GM12865 (cell line): Measurements from ENCODE around the gene TK1.

ENCODE experiments used
- DNase-seq: peaks from one replicate; pipeline ENCODE4 v3.0.0; 2010; ENCODE audit warnings: low read depth
- H3K4me3 ChIP-seq: 2 replicates; pipeline ENCODE4 v1.5.1; 2011; ENCODE audit warnings: mild to moderate bottlenecking, low read depth, low read length, control low read depth
- CTCF ChIP-seq: IDR thresholded peaks from 2 replicates; pipeline ENCODE4 v1.5.1; 2011; ENCODE audit warnings: low read length, control low read depth, low read depth, inconsistent platforms; ENCODE audit not compliant: insufficient read depth; ENCODE audit errors: missing control alignments

TK1 gene

GRCh38 chr17:78137392-78138203, 49.3 kb downstream of the TK1 start:
- peak; percentile 68 for DNase-seq
- peak; percentile 75 for TF ChIP-seq CTCF
- no peak overlapping the region for H3K4me3 ChIP-seq

- TF ChIP-seq CTCF: no peak
- DNase-seq: no peak
- H3K4me3 ChIP-seq: no peak overlapping the region
Measured at GRCh38 chr17:78135858-78136500, 50.9 kb downstream of the TK1 start.

GRCh38 chr17:78134899-78135385, 51.9 kb downstream of the TK1 start:
- no peak for TF ChIP-seq CTCF
- no peak overlapping the region for H3K4me3 ChIP-seq

GRCh38 chr17:78133971-78134898, 52.6 kb downstream of the TK1 start:
- peak overlapping the region; percentile 87 for H3K4me3 ChIP-seq
- DNase-seq: peak; percentile 90
- peak; percentile 78 for TF ChIP-seq CTCF

More at GRCh38 chr17:78134899-78135385, 51.9 kb downstream of the TK1 start:
- no peak for DNase-seq

- no peak for TF ChIP-seq CTCF
- H3K4me3 ChIP-seq: peak overlapping the region; percentile 87
- no peak for DNase-seq
Measured at GRCh38 chr17:78133179-78133951, 53.5 kb downstream of the TK1 start.

GRCh38 chr17:78132767-78133178, 54.1 kb downstream of the TK1 start:
- no peak for DNase-seq
- TF ChIP-seq CTCF: no peak
- peak overlapping the region; percentile 87 for H3K4me3 ChIP-seq
